Activated CD4-positive, alpha-beta memory T cell treated with anti-CD3 and anti-CD28 coated beads, Interleukin-2, amount 10 ng/mL, durations not matched to agents 7 days and 5 days (primary cell): ENCODE results near the gene LDLRAD4. TPM values are rescaled to one million over a fixed set of nuclear protein-coding genes. Genes with fewer than 3 reads are reported as not detected.
"Not testable (repeated sequence)": the region's sequence is repeated elsewhere in the genome, so short reads cannot be mapped to it uniquely, and the experiment has no call there.

ENCODE experiments used
- CTCF ChIA-PET: fragments of 350-600 bp; sonication (Branson Sonifier 250); formaldehyde crosslinking; loops from one replicate; lab custom pipeline; 2021; ENCODE audit warnings: antibody characterized with exemption, inconsistent platforms; lab: Charles Lee
- POLR2A ChIA-PET: fragments of 350-600 bp; sonication (Branson Sonifier 250); formaldehyde crosslinking; loops from one replicate; lab custom pipeline; 2021; ENCODE audit warnings: antibody characterized with exemption; lab: Charles Lee
- DNase-seq: peaks from one replicate; pipeline ENCODE4 v3.0.0-alpha.2; 2020
- H3K27ac Mint-ChIP-seq: one replicate; pipeline ENCODE4 v1.8.0; 2021; ENCODE audit warnings: mild to moderate bottlenecking, mixed read lengths
- H3K27me3 Mint-ChIP-seq: one replicate; pipeline ENCODE4 v1.8.0; 2021; ENCODE audit warnings: mixed read lengths
- H3K36me3 Mint-ChIP-seq: one replicate; pipeline ENCODE4 v1.8.0; 2021; ENCODE audit warnings: low read depth, mixed read lengths
- H3K4me1 Mint-ChIP-seq: one replicate; pipeline ENCODE4 v1.8.0; 2021; ENCODE audit warnings: mixed read lengths
- H3K4me3 Mint-ChIP-seq: one replicate; pipeline ENCODE4 v1.8.0; 2021; ENCODE audit warnings: mild to moderate bottlenecking, mixed read lengths
- H3K9me3 Mint-ChIP-seq: one replicate; pipeline ENCODE4 v1.8.0; 2021; ENCODE audit warnings: mixed read lengths
- total RNA-seq, 2 experiments: library from RNA; stranded (reverse); gene quantifications; one replicate each; pipeline ENCODE4 v1.2.3, GENCODE V29; 2021

The LDLRAD4 gene
- total RNA-seq, 2 experiments from 2014 or later, result 19.1 to 22.4 TPM

GRCh38 chr18:13485604-13486003 is 267.0 kb downstream of the LDLRAD4 start:
- Mint-ChIP-seq H3K27me3 (no peaks in the 10 kb centered on the region), H3K36me3 (peaks cover 9% of the 10 kb centered on the region), H3K27ac (no peak overlapping the region), H3K4me3 (no peak overlapping the region), H3K4me1 (peaks cover 6% of the 10 kb centered on the region), H3K9me3 (no peaks in the 10 kb centered on the region)
- CTCF ChIA-PET, result interaction anchor here (1.9 kb wide), 1 partner anchor 269 kb away, joined by 4 read pairs; no protein-coding TSS in a partner anchor
- no peak for DNase-seq
- POLR2A ChIA-PET, result interaction anchor here (0.9 kb wide), 1 partner anchor 19 kb away, joined by 3 read pairs; no protein-coding TSS in a partner anchor

- Mint-ChIP-seq H3K4me3 (no peak overlapping the region), H3K27me3 (no peaks in the 10 kb centered on the region), H3K4me1 (peaks cover 6% of the 10 kb centered on the region), H3K36me3 (peaks cover 9% of the 10 kb centered on the region), H3K9me3 (no peaks in the 10 kb centered on the region), H3K27ac (no peak overlapping the region)
- ChIA-PET CTCF (interaction anchor here (0.7 to 1.9 kb wide), 2 partner anchors 22 to 270 kb away, joined by 3 to 4 read pairs; no protein-coding TSS in a partner anchor), POLR2A (interaction anchor here (0.6 kb wide), 1 partner anchor 22 kb away, joined by 3 read pairs; no protein-coding TSS in a partner anchor)
- DNase-seq, result no peak
Measured at GRCh38 chr18:13486284-13486683, 267.7 kb downstream of the LDLRAD4 start.

GRCh38 chr18:13486686-13487085 is 268.1 kb downstream of the LDLRAD4 start:
- Mint-ChIP-seq H3K4me3 (no peak overlapping the region), H3K4me1 (peaks cover 6% of the 10 kb centered on the region), H3K27me3 (no peaks in the 10 kb centered on the region), H3K9me3 (no peaks in the 10 kb centered on the region), H3K36me3 (peaks cover 9% of the 10 kb centered on the region), H3K27ac (no peak overlapping the region)
- CTCF ChIA-PET, result interaction anchor here (0.7 kb wide), 1 partner anchor 23 kb away, joined by 3 read pairs; no protein-coding TSS in a partner anchor
- DNase-seq, result no peak
- POLR2A ChIA-PET, result interaction anchor here (0.6 kb wide), 1 partner anchor 22 kb away, joined by 3 read pairs; no protein-coding TSS in a partner anchor

GRCh38 chr18:13487237-13487636 is 268.7 kb downstream of the LDLRAD4 start:
- ChIA-PET CTCF (no interaction called here), POLR2A (no interaction called here)
- Mint-ChIP-seq H3K36me3 (peaks cover 9% of the 10 kb centered on the region), H3K4me1 (peaks cover 5% of the 10 kb centered on the region), H3K9me3 (no peaks in the 10 kb centered on the region), H3K27me3 (no peaks in the 10 kb centered on the region), H3K27ac (no peak overlapping the region), H3K4me3 (no peak overlapping the region)
- no peak for DNase-seq

GRCh38 chr18:13488281-13488929 is 269.8 kb downstream of the LDLRAD4 start:
- CTCF ChIA-PET, result no interaction called here
- no peak overlapping the region for H3K4me3 Mint-ChIP-seq
- DNase-seq, result no peak
- H3K27ac Mint-ChIP-seq, result no peak overlapping the region
- peaks cover 3% of the 10 kb centered on the region for H3K4me1 Mint-ChIP-seq
- H3K36me3 Mint-ChIP-seq, result peaks cover 13% of the 10 kb centered on the region
- no peaks in the 10 kb centered on the region for H3K27me3 Mint-ChIP-seq
- no peaks in the 10 kb centered on the region for H3K9me3 Mint-ChIP-seq
- POLR2A ChIA-PET, result no interaction called here

- H3K4me1 Mint-ChIP-seq, H3K4me3 Mint-ChIP-seq, H3K27ac Mint-ChIP-seq, POLR2A ChIA-PET, CTCF ChIA-PET, DNase-seq, H3K9me3 Mint-ChIP-seq, H3K27me3 Mint-ChIP-seq: not testable (repeated sequence)
- peaks cover 13% of the 10 kb centered on the region for H3K36me3 Mint-ChIP-seq
Measured at GRCh38 chr18:13489303-13489702, 270.7 kb downstream of the LDLRAD4 start.

GRCh38 chr18:13491138-13491537 is 272.6 kb downstream of the LDLRAD4 start:
- H3K4me1 Mint-ChIP-seq, result peaks cover 5% of the 10 kb centered on the region
- H3K27ac Mint-ChIP-seq, result no peak overlapping the region
- ChIA-PET POLR2A (interaction anchor here (1.0 kb wide), 1 partner anchor 83 kb away, joined by 3 read pairs; no protein-coding TSS in a partner anchor), CTCF (no interaction called here)
- DNase-seq, result no peak
- peaks cover 17% of the 10 kb centered on the region for H3K36me3 Mint-ChIP-seq
- H3K4me3 Mint-ChIP-seq, result no peak overlapping the region
- H3K27me3 Mint-ChIP-seq, result no peaks in the 10 kb centered on the region
- H3K9me3 Mint-ChIP-seq, result no peaks in the 10 kb centered on the region

GRCh38 chr18:13492314-13492713 is 273.8 kb downstream of the LDLRAD4 start:
- H3K36me3 Mint-ChIP-seq, result peaks cover 25% of the 10 kb centered on the region
- POLR2A ChIA-PET, result no interaction called here
- H3K27ac Mint-ChIP-seq, result no peak overlapping the region
- H3K9me3 Mint-ChIP-seq, result no peaks in the 10 kb centered on the region
- DNase-seq, result no peak
- peaks cover 5% of the 10 kb centered on the region for H3K4me1 Mint-ChIP-seq
- CTCF ChIA-PET, result no interaction called here
- no peaks in the 10 kb centered on the region for H3K27me3 Mint-ChIP-seq
- H3K4me3 Mint-ChIP-seq, result no peak overlapping the region

- Mint-ChIP-seq H3K4me3 (no peak overlapping the region), H3K27ac (no peak overlapping the region), H3K36me3 (peaks cover 24% of the 10 kb centered on the region), H3K27me3 (no peaks in the 10 kb centered on the region), H3K9me3 (no peaks in the 10 kb centered on the region), H3K4me1 (peaks cover 2% of the 10 kb centered on the region)
- ChIA-PET CTCF (no interaction called here), POLR2A (no interaction called here)
- no peak for DNase-seq
Measured at GRCh38 chr18:13493079-13493478, 274.5 kb downstream of the LDLRAD4 start.

GRCh38 chr18:13493725-13494124 is 275.2 kb downstream of the LDLRAD4 start:
- Mint-ChIP-seq H3K4me1 (peaks cover 2% of the 10 kb centered on the region), H3K4me3 (no peak overlapping the region), H3K27me3 (no peaks in the 10 kb centered on the region), H3K36me3 (peaks cover 24% of the 10 kb centered on the region), H3K9me3 (peaks cover 3% of the 10 kb centered on the region), H3K27ac (no peak overlapping the region)
- ChIA-PET POLR2A (no interaction called here), CTCF (interaction anchor here (0.6 kb wide), 1 partner anchor 72 kb away, joined by 3 read pairs; no protein-coding TSS in a partner anchor)
- DNase-seq, result no peak

GRCh38 chr18:13494871-13495445 is 276.4 kb downstream of the LDLRAD4 start:
- DNase-seq, result no peak
- CTCF ChIA-PET, result no interaction called here
- peaks cover 4% of the 10 kb centered on the region for H3K4me1 Mint-ChIP-seq
- H3K4me3 Mint-ChIP-seq, result no peak overlapping the region
- H3K27me3 Mint-ChIP-seq, result no peaks in the 10 kb centered on the region
- no peak overlapping the region for H3K27ac Mint-ChIP-seq
- peaks cover 13% of the 10 kb centered on the region for H3K9me3 Mint-ChIP-seq
- H3K36me3 Mint-ChIP-seq, result peaks cover 34% of the 10 kb centered on the region
- POLR2A ChIA-PET, result no interaction called here

GRCh38 chr18:13495961-13496360 is 277.4 kb downstream of the LDLRAD4 start:
- H3K4me3 Mint-ChIP-seq, result no peak overlapping the region
- ChIA-PET POLR2A (interaction anchor here (0.9 kb wide), 1 partner anchor 39 kb away, joined by 3 read pairs; no protein-coding TSS in a partner anchor), CTCF (no interaction called here)
- H3K36me3 Mint-ChIP-seq, result peaks cover 34% of the 10 kb centered on the region
- DNase-seq, result no peak
- peaks cover 13% of the 10 kb centered on the region for H3K9me3 Mint-ChIP-seq
- no peak overlapping the region for H3K27ac Mint-ChIP-seq
- peaks cover 13% of the 10 kb centered on the region for H3K4me1 Mint-ChIP-seq
- H3K27me3 Mint-ChIP-seq, result no peaks in the 10 kb centered on the region

- no peak for DNase-seq
- Mint-ChIP-seq H3K36me3 (peaks cover 34% of the 10 kb centered on the region), H3K4me3 (no peak overlapping the region), H3K4me1 (peaks cover 22% of the 10 kb centered on the region), H3K9me3 (peaks cover 13% of the 10 kb centered on the region), H3K27me3 (no peaks in the 10 kb centered on the region), H3K27ac (no peak overlapping the region)
- CTCF ChIA-PET, result no interaction called here
- POLR2A ChIA-PET, result no interaction called here
Measured at GRCh38 chr18:13496691-13497281, 278.2 kb downstream of the LDLRAD4 start.
